SW480 (cell line): ENCODE measurements around the gene PNPLA4.
A peak's percentile ranks its signal among the peaks of the same experiment; 100 is the strongest.

Source experiments
- DNase-seq: peaks from one replicate; pipeline ENCODE4 v3.0.0-alpha.2; 2016; ENCODE audit warnings: low spot score

The PNPLA4 gene, protein sequence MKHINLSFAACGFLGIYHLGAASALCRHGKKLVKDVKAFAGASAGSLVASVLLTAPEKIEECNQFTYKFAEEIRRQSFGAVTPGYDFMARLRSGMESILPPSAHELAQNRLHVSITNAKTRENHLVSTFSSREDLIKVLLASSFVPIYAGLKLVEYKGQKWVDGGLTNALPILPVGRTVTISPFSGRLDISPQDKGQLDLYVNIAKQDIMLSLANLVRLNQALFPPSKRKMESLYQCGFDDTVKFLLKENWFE

DNA sequence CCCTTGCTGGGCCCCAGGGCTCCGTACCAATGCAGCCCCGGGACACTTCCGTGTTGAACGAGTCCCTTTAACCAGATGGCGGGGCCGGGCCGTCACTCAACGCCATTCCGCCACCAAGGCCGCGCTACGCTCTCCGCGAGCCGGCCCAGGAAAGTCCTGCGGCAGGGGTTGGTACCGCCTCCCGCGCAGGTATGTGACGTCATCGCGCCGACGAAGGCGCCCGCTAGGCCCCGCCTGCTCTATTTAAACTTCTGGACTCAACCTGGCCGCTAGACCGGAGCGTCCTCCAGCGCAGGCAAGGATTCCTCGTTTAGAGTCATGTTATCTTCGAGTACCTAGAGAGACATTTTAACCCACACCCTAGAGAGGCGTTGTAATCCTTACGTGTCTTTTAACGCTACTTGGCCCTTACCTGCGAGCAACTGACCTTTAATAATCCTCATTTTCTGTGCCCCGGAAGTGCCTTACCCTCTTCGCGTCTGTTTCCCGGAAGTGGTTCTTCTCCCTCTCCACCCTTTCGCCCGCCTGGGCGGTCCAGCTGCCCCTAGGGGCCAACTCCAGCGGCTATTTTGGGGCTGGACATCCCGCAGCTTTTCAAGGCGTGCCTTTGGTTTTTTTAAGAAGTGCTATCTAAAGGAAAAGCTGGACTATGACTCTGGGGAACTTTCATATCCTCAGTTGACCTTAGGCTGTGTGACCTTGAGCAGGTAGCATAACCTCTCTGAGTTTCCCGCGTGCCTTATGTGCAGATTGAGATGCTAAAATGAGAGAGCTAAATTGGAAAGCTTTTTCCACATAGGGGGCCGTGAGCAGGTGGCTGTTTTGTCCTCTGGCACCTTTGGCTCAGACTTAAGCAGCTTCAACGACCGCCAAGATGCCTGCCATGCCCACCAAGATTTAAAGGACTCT, at the start of gene PNPLA4:
Gene PNPLA4 (minus strand): TSS at position 155 of the 909 bp plus-strand sequence. CDS start 1,294 bp downstream, outside the sequence.
- DNase-seq = peak; percentile 82

DNA sequence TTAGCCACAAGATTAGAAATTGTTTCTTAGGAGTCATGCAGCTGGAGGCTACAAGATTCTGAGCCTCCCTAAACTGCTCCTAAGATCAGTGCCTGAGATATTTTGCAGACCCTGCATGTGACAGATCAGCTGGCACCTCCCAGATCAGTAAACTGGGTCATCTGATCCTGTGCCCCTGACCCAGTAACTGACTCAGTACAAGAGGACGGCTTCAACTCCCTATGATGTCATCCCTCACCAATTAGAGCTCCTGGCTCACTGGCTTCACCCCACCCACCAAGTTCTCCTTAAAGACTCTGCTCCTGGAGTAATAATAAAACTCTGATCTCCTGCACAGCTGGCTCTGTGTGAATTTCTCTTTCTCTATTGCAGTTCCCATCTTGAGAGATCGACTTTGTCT, 45.4 kb upstream of the PNPLA4 start:
- DNase-seq = no peak

DNA sequence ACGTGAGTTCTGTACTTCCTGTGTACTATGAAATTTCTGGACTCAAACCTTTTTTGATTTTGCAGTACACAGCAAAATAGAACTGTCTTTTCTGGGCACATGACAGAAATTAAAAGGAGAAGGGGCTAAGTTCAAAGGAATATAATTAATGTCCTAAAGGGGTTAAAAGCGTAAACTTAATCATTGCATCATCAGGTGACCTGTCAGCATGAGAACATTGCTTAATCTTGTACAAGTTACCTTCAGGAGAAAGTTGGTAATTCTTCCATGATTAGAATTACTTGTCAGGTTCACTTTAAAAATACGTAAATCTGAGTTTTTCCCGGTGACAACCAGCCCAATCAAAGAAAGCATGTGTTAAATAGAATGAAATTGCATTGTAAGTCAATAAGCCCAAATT, 43.2 kb upstream of the PNPLA4 start:
- DNase-seq = no peak

DNA sequence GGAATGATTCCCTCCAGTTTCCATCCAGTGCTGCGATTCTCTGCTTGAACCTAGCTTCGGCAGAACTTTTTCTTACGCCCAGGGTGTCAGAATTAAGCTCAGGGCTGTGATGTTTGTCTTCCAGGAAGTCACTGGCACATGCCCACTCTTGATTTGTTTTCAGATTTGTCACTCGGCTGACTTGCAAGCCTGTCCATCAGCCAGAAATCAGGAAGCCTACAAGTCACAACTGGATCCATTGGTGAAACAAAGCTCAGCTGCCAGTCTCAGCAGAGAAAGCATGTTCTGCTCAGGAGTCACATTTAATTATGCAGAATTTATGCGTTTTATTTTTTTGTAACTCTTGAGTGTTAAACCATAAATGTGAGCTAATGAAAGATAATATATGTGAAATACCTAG, 38.2 kb upstream of the PNPLA4 start:
- DNase-seq = no peak

GRCh38 chrX:7960246-7960645, 33.0 kb upstream of the PNPLA4 start:
- DNase-seq = no peak

- DNase-seq = no peak
Observed at GRCh38 chrX:7953446-7953845, 26.2 kb upstream of the PNPLA4 start.

GRCh38 chrX:7950865-7951264, 23.7 kb upstream of the PNPLA4 start:
- no peak for DNase-seq

DNA sequence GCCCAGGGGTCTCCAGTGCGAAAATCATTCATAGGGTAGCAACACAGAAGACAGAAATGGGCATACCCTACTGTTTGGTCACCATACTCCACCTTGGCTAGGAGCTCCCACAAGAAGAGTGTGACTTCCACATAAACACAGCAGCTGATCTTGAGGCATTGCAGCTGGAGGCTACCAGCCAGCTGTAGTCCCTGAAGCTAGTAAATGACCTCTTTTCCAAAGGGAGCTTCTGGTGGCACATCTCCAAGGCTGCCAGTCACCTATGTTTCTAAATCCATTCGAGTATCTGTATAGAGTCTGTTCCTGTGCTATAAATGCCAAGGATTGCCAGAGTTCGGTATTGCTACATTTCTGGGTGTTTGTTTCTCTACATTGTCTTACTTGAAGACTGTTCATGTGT, 21.3 kb upstream of the PNPLA4 start:
- DNase-seq = no peak

- no peak for DNase-seq
Observed at GRCh38 chrX:7946960-7947359, 19.7 kb upstream of the PNPLA4 start.

DNA sequence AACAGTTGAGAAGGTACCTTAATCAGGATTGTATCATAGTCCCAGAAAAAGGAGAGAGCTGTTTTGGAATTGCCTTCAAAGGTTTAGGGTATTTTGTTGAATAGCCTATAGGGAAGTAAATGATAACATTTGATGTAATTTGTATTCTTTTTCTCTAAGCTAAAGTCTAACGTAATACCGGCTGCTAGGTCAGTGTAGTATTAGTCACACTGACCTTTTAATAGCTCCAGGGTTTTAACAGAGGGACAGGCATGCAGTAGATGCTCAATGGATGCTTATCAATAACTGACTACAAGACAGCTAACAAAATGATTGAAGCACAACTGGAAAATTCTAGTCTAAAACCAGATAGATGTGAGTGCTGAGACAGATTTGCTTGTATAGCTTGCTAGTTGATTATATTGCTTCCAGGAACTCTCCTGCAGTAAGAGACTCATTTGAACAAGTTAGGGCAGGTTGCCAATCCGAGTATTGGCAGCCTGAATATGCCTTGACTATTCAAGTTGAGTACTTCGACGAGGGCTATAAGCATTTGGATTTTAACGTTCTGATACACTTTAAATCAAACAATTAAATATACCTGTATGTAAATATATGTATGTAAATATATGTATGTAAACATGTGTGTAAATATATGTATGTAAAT, 16.5 kb upstream of the PNPLA4 start:
- no peak for DNase-seq

GRCh38 chrX:7941390-7942042, 14.3 kb upstream of the PNPLA4 start:
- DNase-seq = peak; percentile 5

GRCh38 chrX:7934026-7934425, 6.8 kb upstream of the PNPLA4 start:
- DNase-seq = no peak

- no peak for DNase-seq
Observed at GRCh38 chrX:7926914-7927258, 327 bp downstream of the PNPLA4 start.

DNA sequence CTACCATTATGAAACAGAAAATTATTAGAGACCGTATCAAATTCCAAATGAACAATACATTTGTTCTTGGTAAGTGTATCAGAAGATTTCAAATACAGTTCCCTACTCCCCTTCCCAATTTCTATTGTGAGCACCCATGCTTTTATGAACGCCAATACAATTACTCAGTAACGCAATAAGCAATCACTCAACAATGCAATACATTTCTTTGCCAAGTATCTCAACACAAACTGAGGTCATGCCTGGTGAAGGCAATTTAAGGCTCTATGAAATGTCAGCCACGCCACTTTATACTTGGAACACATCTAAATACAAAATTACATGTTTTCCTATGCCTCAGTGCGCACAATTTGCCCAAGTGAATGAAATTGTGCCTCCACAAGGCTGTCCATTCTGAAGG, 712 bp downstream of the PNPLA4 start:
- no peak for DNase-seq

GRCh38 chrX:7925867-7926472, 1.2 kb downstream of the PNPLA4 start:
- DNase-seq = peak; percentile 44

DNA sequence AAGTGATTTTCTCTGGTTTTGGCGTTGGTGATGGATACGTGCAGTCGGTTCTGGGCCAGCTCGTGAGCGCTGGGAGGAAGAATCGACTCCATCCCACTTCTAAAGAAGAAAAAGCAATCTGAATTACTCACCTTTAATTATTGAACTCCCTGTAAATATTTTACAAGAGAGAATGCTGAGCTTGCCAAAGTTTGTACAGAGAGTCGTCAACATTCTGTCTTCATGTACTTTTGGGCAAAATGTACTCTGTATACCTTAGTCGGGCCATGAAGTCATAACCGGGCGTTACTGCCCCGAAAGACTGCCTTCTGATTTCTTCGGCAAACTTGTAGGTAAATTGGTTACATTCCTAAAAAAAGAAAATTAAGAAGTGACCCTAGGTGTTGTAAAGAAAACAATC, 5.5 kb downstream of the PNPLA4 start:
- DNase-seq = no peak

DNA sequence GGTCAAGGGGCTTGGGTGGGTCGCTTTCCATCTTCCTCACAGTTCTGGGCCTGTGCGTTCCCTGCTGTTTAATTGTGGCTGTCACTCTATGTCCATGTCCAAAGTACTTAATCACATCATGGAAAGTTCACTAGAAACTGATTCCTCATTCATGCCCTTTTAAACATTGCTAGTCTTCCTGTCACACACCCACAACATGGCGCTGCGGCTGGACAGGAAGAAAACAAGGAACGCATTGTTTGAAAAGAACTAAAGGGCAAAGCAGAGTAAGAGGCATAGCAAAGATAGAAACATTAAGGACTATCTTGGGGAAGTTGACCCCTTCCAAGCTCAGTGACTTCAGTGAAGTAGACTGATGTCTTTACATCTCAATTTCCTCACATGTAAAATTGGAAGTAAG, 18.4 kb downstream of the PNPLA4 start:
- DNase-seq = no peak

DNA sequence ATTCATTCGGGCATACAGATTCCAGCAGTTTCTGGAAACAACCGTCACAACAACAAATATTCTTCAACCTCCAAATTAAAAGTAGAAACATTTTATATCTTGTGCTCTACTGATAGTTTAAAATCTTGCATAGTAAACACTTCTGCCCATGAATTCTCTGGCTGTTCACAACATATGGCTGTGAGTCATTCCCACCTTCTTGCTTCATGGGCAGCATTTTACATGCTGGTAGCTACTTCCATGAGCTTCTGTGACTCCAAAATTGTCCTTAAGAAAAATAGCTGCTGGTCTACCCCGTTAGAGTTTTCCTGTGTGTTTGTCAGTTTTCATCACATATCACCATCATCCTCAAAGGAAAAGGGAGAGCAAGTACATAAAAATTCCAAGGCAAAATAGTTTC, 22.7 kb downstream of the PNPLA4 start:
- no peak for DNase-seq

DNA sequence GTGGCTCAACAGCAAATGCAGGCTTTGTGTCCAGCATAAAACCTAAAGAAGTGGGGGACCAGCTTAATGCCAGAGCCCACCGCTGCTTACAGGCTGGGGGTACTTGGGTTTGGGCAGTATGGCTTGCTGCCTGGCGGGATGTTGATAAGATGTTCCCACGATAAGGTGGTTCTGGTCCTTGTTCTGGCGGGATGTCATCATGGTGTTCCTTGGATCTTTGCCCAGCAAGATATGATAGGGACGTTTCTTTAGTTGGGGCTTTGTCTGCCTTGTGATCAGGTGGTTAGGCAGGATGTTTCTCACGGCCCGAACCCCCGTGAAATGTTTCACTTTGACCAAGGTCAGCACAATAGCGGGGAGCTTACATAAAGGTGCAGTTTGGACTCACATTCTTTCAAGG, 35.3 kb downstream of the PNPLA4 start:
- peak; percentile 0 for DNase-seq

GRCh38 chrX:7889680-7890079, 37.5 kb downstream of the PNPLA4 start:
- DNase-seq = peak; percentile 1

GRCh38 chrX:7889135-7889534, 38.1 kb downstream of the PNPLA4 start:
- DNase-seq = peak; percentile 70

GRCh38 chrX:7876957-7877356, 50.3 kb downstream of the PNPLA4 start:
- DNase-seq = no peak
